ENCODE results near the gene C2orf92. TPM values are rescaled to one million over a fixed set of nuclear protein-coding genes. Genes with fewer than 3 reads are reported as not detected.

C2orf92 gene
- total RNA-seq, 1 experiment from 2014 or later, result 5.3 TPM

DNA sequence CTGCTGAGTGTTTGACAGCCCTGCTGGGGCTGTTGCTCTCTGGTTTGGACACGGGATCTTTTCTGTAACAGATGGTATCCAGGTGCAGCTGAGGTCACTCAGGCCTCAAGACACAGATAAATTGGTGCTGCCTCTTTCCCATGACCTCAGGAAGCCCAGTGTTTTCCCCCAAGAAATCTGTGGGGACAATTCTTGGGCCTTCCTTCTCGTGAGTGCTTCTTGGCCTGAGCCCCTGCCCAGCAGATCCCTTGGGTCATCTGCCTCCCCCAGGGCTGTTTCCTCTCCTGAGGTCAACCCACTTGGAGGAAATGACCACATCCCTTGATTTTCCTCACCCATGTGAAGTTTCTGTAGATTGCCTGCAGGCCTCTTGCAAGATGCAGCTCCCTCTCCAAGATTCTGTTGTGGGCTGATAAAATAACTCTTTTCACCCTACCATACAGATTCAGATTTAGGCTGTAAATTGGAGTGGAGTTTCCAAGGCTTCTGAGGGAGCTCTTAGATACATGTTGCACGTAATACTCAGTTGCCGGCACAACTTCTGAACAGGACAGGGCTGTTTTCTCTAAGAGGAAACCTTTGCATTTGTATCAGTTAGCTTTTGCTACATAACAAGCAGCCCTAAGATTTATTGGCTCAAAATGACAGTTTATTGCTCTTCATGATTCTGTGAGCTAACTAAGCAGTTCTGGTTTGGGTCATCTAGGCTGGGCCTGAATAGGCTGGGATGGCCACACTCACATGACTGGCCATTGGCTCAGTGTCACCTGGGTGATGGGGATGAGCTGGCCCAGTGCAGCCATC is 57.0 kb downstream of the C2orf92 start:
- Mint-ChIP-seq H3K36me3 (ENCODE audit: insufficient read depth, unreplicated experiment) (peaks cover 12% of the 10 kb centered on the region), H3K27me3 (ENCODE audit: insufficient read depth, unreplicated experiment) (no peaks in the 10 kb centered on the region), H3K4me1 (ENCODE audit: insufficient read depth, unreplicated experiment) (peaks cover 12% of the 10 kb centered on the region), H3K9me3 (ENCODE audit: unreplicated experiment) (no peaks in the 10 kb centered on the region), H3K4me3 (ENCODE audit: unreplicated experiment) (no peak overlapping the region), H3K27ac (ENCODE audit: low read depth, unreplicated experiment) (no peak overlapping the region)
- TF ChIP-seq, protein P1, sequence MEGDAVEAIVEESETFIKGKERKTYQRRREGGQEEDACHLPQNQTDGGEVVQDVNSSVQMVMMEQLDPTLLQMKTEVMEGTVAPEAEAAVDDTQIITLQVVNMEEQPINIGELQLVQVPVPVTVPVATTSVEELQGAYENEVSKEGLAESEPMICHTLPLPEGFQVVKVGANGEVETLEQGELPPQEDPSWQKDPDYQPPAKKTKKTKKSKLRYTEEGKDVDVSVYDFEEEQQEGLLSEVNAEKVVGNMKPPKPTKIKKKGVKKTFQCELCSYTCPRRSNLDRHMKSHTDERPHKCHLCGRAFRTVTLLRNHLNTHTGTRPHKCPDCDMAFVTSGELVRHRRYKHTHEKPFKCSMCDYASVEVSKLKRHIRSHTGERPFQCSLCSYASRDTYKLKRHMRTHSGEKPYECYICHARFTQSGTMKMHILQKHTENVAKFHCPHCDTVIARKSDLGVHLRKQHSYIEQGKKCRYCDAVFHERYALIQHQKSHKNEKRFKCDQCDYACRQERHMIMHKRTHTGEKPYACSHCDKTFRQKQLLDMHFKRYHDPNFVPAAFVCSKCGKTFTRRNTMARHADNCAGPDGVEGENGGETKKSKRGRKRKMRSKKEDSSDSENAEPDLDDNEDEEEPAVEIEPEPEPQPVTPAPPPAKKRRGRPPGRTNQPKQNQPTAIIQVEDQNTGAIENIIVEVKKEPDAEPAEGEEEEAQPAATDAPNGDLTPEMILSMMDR (IDR thresholded peaks at IDR 0.05; ENCODE audit: unreplicated experiment), result no peak
- DNase-seq (ENCODE audit: unreplicated experiment), result no peak
- POLR2A ChIA-PET, result no interaction called here
- CTCF ChIA-PET, result interaction anchor here (0.8 to 1.9 kb wide), 4 partner anchors 14 to 423 kb away, joined by 3 to 10 read pairs (median 4); no protein-coding TSS in a partner anchor
- no TSS peak for BruUV-seq (replicated peaks)
- intact Hi-C loops (cut with micrococcal nuclease), result no loop called here

DNA sequence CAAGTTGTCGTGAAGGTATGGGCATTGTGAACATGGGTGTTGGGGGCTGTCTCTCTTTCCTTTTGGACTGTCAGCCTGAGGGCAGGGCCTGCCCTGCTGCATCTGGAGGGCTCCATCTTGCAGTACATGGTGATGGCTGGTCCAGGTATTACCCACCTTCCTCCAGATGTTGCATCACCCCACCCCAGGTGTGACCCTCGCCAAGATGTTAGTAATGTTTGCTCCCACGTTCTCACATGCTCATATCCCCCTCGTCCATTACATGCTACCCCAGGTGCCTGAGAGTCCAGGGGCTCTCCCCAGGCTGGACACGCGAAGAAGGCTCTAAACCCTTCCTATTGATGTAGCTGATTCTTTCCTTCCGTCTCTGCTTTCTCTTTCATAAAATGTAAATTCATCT is 57.8 kb downstream of the C2orf92 start:
- intact Hi-C loops (cut with micrococcal nuclease), result no loop called here
- BruUV-seq (replicated peaks), result no TSS peak
- H3K4me3 Mint-ChIP-seq (ENCODE audit: unreplicated experiment), result no peak overlapping the region
- H3K4me1 Mint-ChIP-seq (ENCODE audit: insufficient read depth, unreplicated experiment), result peaks cover 12% of the 10 kb centered on the region
- peaks cover 12% of the 10 kb centered on the region for H3K36me3 Mint-ChIP-seq (ENCODE audit: insufficient read depth, unreplicated experiment)
- no peak for DNase-seq (ENCODE audit: unreplicated experiment)
- TF ChIP-seq, protein P1 (IDR thresholded peaks at IDR 0.05; ENCODE audit: unreplicated experiment), result no peak
- ChIA-PET CTCF (interaction anchor here (0.7 to 1.9 kb wide), 4 partner anchors 13 to 423 kb away, joined by 4 to 10 read pairs (median 6); no protein-coding TSS in a partner anchor), POLR2A (interaction anchor here (0.6 kb wide), 1 partner anchor 881 kb away, joined by 3 read pairs; the partner anchor contains the start of genes COA5 and UNC50)
- H3K9me3 Mint-ChIP-seq (ENCODE audit: unreplicated experiment), result no peaks in the 10 kb centered on the region
- no peak overlapping the region for H3K27ac Mint-ChIP-seq (ENCODE audit: low read depth, unreplicated experiment)
- H3K27me3 Mint-ChIP-seq (ENCODE audit: insufficient read depth, unreplicated experiment), result no peaks in the 10 kb centered on the region

DNA sequence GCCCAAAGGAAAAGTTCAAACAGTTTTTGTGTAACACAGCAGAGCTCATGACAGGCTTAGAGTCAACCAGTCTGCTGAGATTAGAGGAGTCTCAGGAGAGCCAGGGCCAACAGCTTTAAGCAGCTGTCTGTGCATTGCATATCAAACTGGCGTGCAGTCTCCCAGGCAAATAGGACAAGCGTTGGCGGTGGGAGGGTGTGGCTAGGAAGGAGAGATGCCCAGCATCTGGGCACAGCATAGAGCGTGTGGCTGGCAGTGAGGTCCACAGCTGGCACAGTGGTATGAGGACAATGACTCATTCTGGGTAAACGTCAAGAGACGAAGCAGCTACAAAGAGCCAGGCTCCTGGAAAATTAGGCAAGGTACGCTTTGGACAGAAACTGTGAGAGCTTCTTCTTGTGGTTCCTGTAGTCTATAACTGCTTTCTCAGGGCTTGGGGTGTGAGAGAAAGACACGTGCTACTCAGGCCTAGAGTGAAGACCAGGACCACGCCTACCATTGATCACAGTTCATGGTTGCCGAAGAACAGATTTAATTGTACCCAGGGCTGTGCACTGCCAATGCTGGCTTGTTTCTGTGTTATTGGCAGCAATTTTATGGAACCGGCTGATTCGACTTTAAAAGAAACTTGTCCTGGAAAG is 58.7 kb downstream of the C2orf92 start:
- Mint-ChIP-seq H3K4me3 (ENCODE audit: unreplicated experiment) (no peak overlapping the region), H3K27me3 (ENCODE audit: insufficient read depth, unreplicated experiment) (no peaks in the 10 kb centered on the region), H3K36me3 (ENCODE audit: insufficient read depth, unreplicated experiment) (peaks cover 12% of the 10 kb centered on the region), H3K27ac (ENCODE audit: low read depth, unreplicated experiment) (peak overlapping the region; percentile 57), H3K9me3 (ENCODE audit: unreplicated experiment) (no peaks in the 10 kb centered on the region), H3K4me1 (ENCODE audit: insufficient read depth, unreplicated experiment) (peaks cover 12% of the 10 kb centered on the region)
- BruUV-seq (replicated peaks), result no TSS peak
- peak; percentile 93 for DNase-seq (ENCODE audit: unreplicated experiment)
- TF ChIP-seq, protein P1 (IDR thresholded peaks at IDR 0.05; ENCODE audit: unreplicated experiment), result no peak
- ChIA-PET CTCF (interaction anchor here (0.7 to 1.5 kb wide), 3 partner anchors 12 to 30 kb away, joined by 4 to 8 read pairs (median 4); no protein-coding TSS in a partner anchor), POLR2A (interaction anchor here (0.6 to 1.2 kb wide), 2 partner anchors 66 to 82 kb away, joined by 3 read pairs; no protein-coding TSS in a partner anchor)
- intact Hi-C loops (cut with micrococcal nuclease), result no loop called here

DNA sequence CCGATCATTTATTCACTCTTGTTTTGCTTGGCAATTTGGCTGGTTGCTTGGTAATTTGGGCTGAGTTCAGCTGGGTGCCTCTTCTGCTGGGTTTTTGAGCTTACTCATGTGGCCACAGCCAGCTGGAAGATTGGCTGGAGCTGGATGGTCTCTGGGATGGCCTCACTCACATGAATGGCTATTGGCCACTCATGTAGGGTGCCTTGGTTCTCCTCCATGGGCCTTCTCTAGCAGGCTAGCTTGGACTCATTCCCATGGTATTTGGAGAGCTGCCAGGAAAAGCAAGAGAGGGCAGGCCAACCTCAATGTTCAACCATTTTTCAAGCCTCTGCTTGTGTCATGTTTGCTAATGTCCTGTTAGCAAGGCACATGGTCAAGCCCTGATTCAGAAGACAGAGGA is 60.7 kb downstream of the C2orf92 start:
- no peak overlapping the region for H3K4me3 Mint-ChIP-seq (ENCODE audit: unreplicated experiment)
- H3K27ac Mint-ChIP-seq (ENCODE audit: low read depth, unreplicated experiment), result no peak overlapping the region
- no peaks in the 10 kb centered on the region for H3K9me3 Mint-ChIP-seq (ENCODE audit: unreplicated experiment)
- H3K4me1 Mint-ChIP-seq (ENCODE audit: insufficient read depth, unreplicated experiment), result peaks cover 12% of the 10 kb centered on the region
- TF ChIP-seq, protein P1 (IDR thresholded peaks at IDR 0.05; ENCODE audit: unreplicated experiment), result no peak
- no TSS peak for BruUV-seq (replicated peaks)
- H3K36me3 Mint-ChIP-seq (ENCODE audit: insufficient read depth, unreplicated experiment), result peaks cover 12% of the 10 kb centered on the region
- H3K27me3 Mint-ChIP-seq (ENCODE audit: insufficient read depth, unreplicated experiment), result no peaks in the 10 kb centered on the region
- intact Hi-C loops (cut with micrococcal nuclease), result no loop called here
- DNase-seq (ENCODE audit: unreplicated experiment), result peak; percentile 90
- ChIA-PET POLR2A (interaction anchor here (0.7 to 1.1 kb wide), 2 partner anchors 19 to 48 kb away, joined by 3 read pairs; no protein-coding TSS in a partner anchor), CTCF (interaction anchor here (1.3 kb wide), 2 partner anchors 31 to 656 kb away, joined by 3 to 6 read pairs; no protein-coding TSS in a partner anchor)

Measured in MCF 10A (cell line).